ENCODE measurements around the gene POU2F1. TPM values are rescaled to one million over a fixed set of nuclear protein-coding genes. Genes with fewer than 3 reads are reported as not detected.

The POU2F1 gene
- total RNA-seq, 1 donor from 2014 or later = 7.5 TPM

- ATAC-seq = no peak
- no peak for DNase-seq (ENCODE audit: missing footprints)
- intact Hi-C loops (cut with DNase I) = no loop called here
Observed at GRCh38 chr1:167373986-167374385, 153.3 kb downstream of the POU2F1 start.

- intact Hi-C loops (cut with DNase I) = no loop called here
- ATAC-seq (no peak), DNase-seq (ENCODE audit: missing footprints) (no peak)
Observed at GRCh38 chr1:167375949-167376348, 155.3 kb downstream of the POU2F1 start.

GRCh38 chr1:167387251-167387910 lies 166.7 kb downstream of the POU2F1 start:
- ATAC-seq = no peak
- DNase-seq (ENCODE audit: missing footprints) = no peak
- intact Hi-C loops (cut with DNase I) = no loop called here

- no peak for ATAC-seq
- DNase-seq (ENCODE audit: missing footprints) = no peak
- intact Hi-C loops (cut with DNase I) = no loop called here
Observed at GRCh38 chr1:167388976-167389375, 168.3 kb downstream of the POU2F1 start.

- intact Hi-C loops (cut with DNase I) = no loop called here
- ATAC-seq (no peak), DNase-seq (ENCODE audit: missing footprints) (no peak)
Observed at GRCh38 chr1:167392200-167392696, 171.6 kb downstream of the POU2F1 start.

- no peak for DNase-seq (ENCODE audit: missing footprints)
- intact Hi-C loops (cut with DNase I) = loop anchor here (5.0 kb wide), 1 partner anchor 132 kb away; no protein-coding TSS in a partner anchor
- ATAC-seq = no peak
Observed at GRCh38 chr1:167400359-167400953, 179.8 kb downstream of the POU2F1 start.

GRCh38 chr1:167401260-167401873 lies 180.7 kb downstream of the POU2F1 start:
- DNase-seq (ENCODE audit: missing footprints) = no peak
- ATAC-seq = no peak
- intact Hi-C loops (cut with DNase I) = loop anchor here (5.0 kb wide), 1 partner anchor 131 kb away; no protein-coding TSS in a partner anchor

GRCh38 chr1:167404161-167404888 lies 183.6 kb downstream of the POU2F1 start:
- DNase-seq (ENCODE audit: missing footprints) = no peak
- ATAC-seq = no peak
- intact Hi-C loops (cut with DNase I) = loop anchor here (5.0 kb wide), 1 partner anchor 128 kb away; no protein-coding TSS in a partner anchor

GRCh38 chr1:167404908-167405307 lies 184.2 kb downstream of the POU2F1 start:
- intact Hi-C loops (cut with DNase I) = loop anchor here (5.0 kb wide), 1 partner anchor 127 kb away; no protein-coding TSS in a partner anchor
- no peak for DNase-seq (ENCODE audit: missing footprints)
- ATAC-seq = no peak

GRCh38 chr1:167408355-167408754 lies 187.7 kb downstream of the POU2F1 start:
- no peak for ATAC-seq
- no peak for DNase-seq (ENCODE audit: missing footprints)
- intact Hi-C loops (cut with DNase I) = no loop called here

- intact Hi-C loops (cut with DNase I) = no loop called here
- ATAC-seq (no peak), DNase-seq (ENCODE audit: missing footprints) (no peak)
Observed at GRCh38 chr1:167409183-167409582, 188.5 kb downstream of the POU2F1 start.

GRCh38 chr1:167412072-167412471 lies 191.4 kb downstream of the POU2F1 start:
- intact Hi-C loops (cut with DNase I) = no loop called here
- no peak for DNase-seq (ENCODE audit: missing footprints)
- ATAC-seq = no peak

- no peak for ATAC-seq
- intact Hi-C loops (cut with DNase I) = no loop called here
- DNase-seq (ENCODE audit: missing footprints) = no peak
Observed at GRCh38 chr1:167412920-167413319, 192.2 kb downstream of the POU2F1 start.

- ATAC-seq = no peak
- DNase-seq (ENCODE audit: missing footprints) = no peak
- intact Hi-C loops (cut with DNase I) = no loop called here
Observed at GRCh38 chr1:167413328-167413727, 192.6 kb downstream of the POU2F1 start.

- ATAC-seq (no peak), DNase-seq (ENCODE audit: missing footprints) (no peak)
- intact Hi-C loops (cut with DNase I) = no loop called here
Observed at GRCh38 chr1:167416506-167416905, 195.8 kb downstream of the POU2F1 start.

GRCh38 chr1:167418391-167418790 lies 197.7 kb downstream of the POU2F1 start:
- ATAC-seq (no peak), DNase-seq (ENCODE audit: missing footprints) (no peak)
- intact Hi-C loops (cut with DNase I) = no loop called here

GRCh38 chr1:167419245-167419644 lies 198.6 kb downstream of the POU2F1 start:
- intact Hi-C loops (cut with DNase I) = no loop called here
- ATAC-seq (no peak), DNase-seq (ENCODE audit: missing footprints) (no peak)

GRCh38 chr1:167420510-167420909 lies 199.8 kb downstream of the POU2F1 start:
- intact Hi-C loops (cut with DNase I) = no loop called here
- ATAC-seq (no peak), DNase-seq (ENCODE audit: missing footprints) (no peak)
